Measurements from ENCODE around the gene NAPSA.

NAPSA gene

DNA sequence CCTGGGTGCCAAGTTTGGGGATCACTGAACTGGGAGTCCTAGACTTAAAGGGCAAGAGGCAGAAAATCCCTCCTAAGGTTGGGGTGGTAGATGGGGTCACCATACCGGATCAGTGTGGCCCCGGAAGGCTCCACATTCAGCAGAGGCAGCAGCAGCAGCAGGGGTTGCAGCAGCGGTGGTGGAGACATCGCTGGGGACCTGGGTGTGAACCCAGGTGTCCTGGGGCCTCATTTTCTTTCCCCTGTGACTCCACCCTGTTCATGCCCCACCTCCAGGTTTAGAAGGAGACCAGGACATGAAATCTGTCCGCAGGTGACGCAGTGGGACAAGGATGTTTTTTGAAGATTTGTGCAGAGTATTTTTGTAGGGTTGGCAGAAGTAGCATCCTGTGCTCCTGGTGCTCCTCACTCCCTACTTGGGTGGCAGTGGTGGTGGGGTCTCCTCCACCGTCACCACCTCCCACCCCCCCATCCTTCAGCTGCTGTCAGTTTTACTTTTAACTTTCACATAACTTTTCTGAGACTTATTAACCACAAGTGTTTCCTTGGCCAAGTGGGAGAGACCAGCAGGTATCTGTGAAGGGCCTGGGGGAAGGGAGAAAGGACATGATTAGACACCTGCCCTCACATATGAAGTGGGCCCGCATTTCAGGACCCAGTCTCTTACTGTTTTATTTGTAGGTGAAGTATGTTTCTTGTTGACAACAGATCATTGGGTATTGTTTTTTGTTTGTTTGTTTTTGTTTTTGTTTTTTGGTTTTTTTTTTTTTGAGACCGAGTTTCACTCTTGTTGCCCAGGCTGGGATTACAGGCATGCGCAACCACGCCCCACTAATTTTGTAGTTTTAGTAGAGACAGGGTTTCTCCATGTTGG is at the start of gene NAPSA:
Gene NAPSA (minus strand): TSS at position 206 of the 873 bp plus-strand sequence. CDS start 18 bp downstream, at position 188.
- TF ChIP-seq, protein P1, sequence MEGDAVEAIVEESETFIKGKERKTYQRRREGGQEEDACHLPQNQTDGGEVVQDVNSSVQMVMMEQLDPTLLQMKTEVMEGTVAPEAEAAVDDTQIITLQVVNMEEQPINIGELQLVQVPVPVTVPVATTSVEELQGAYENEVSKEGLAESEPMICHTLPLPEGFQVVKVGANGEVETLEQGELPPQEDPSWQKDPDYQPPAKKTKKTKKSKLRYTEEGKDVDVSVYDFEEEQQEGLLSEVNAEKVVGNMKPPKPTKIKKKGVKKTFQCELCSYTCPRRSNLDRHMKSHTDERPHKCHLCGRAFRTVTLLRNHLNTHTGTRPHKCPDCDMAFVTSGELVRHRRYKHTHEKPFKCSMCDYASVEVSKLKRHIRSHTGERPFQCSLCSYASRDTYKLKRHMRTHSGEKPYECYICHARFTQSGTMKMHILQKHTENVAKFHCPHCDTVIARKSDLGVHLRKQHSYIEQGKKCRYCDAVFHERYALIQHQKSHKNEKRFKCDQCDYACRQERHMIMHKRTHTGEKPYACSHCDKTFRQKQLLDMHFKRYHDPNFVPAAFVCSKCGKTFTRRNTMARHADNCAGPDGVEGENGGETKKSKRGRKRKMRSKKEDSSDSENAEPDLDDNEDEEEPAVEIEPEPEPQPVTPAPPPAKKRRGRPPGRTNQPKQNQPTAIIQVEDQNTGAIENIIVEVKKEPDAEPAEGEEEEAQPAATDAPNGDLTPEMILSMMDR (IDR thresholded peaks at IDR 0.05; ENCODE audit: control extremely low read depth, extremely low read depth, low read depth, missing control alignments) = no peak

DNA sequence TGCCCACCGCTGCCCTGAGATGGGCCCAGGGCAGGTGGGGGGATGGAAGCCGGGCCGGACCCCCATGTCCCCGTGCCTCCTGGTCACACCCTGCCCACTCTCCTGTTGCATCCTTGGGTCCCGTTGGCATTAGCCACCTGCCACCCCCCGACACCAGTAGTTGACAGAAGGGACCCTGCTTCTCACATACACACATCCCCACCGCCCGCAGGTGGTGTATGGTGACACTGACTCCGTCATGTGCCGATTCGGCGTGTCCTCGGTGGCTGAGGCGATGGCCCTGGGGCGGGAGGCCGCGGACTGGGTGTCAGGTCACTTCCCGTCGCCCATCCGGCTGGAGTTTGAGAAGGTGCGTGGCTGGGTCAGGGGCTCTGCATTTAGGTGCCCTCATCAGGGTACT is 48.1 kb upstream of the NAPSA start:
- DNase-seq (ENCODE audit: extremely low spot score) = no peak
- TF ChIP-seq, protein P1 (IDR thresholded peaks at IDR 0.05; ENCODE audit: control extremely low read depth, extremely low read depth, low read depth, missing control alignments) = no peak
- CTCF ChIA-PET = no interaction called here
- POLR2A ChIA-PET = no interaction called here

More for the DNA sequence above, at the start of gene NAPSA:
- POLR2A ChIA-PET = no interaction called here
- CTCF ChIA-PET = interaction anchor here (1.0 to 1.8 kb wide), 5 partner anchors 8 to 95 kb away, joined by 4 to 10 read pairs (median 7); no protein-coding TSS in a partner anchor
- DNase-seq (ENCODE audit: extremely low spot score) = no peak

DNA sequence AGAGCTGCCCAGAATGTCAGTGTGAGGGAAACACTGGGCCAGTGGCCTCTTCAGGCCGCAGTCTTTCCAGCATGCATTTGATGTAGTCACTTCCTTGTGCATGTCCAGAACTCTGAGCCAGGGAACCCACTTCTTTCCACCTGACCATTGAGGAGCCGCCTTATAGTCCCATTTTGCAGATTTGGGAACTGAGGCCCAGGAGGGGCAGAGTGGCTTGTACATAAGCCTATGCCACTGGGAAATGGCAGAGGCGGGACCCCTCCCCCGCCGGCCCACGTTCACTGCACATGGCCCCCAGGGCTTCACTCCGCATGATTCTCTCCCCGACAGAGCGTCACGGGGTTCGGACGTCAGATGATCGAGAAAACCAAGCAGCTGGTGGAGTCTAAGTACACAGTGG is 47.7 kb upstream of the NAPSA start:
- DNase-seq (ENCODE audit: extremely low spot score) = no peak
- ChIA-PET CTCF (no interaction called here), POLR2A (no interaction called here)
- TF ChIP-seq, protein P1 (IDR thresholded peaks at IDR 0.05; ENCODE audit: control extremely low read depth, extremely low read depth, low read depth, missing control alignments) = no peak

DNA sequence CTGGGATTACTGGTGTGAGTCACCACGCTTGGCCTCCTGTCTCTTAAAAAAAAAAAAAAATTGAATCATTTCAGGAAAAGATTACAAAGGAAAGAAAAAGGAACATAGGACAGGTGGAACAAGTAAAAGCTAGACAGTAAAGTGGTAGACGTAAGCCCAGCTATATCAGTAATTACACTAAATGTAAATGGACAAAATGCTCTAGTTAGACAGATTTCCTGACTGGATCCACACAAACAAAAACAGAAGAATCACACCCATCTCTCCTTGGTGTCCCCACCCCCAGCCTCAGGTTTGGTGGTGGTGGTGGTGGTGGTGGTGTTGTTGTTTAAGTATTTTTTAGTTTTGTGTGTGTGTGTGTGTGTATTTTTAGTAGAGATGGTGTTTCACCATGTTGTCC is 47.0 kb upstream of the NAPSA start:
- DNase-seq (ENCODE audit: extremely low spot score) = no peak
- TF ChIP-seq, protein P1 (IDR thresholded peaks at IDR 0.05; ENCODE audit: control extremely low read depth, extremely low read depth, low read depth, missing control alignments) = no peak
- ChIA-PET POLR2A (interaction anchor here (0.6 kb wide), 1 partner anchor 484 kb away, joined by 3 read pairs; no protein-coding TSS in a partner anchor), CTCF (interaction anchor here (0.6 to 1.1 kb wide), 3 partner anchors 28 to 55 kb away, joined by 3 to 4 read pairs (median 4); partner anchors contain the start of gene POLD1)

DNA sequence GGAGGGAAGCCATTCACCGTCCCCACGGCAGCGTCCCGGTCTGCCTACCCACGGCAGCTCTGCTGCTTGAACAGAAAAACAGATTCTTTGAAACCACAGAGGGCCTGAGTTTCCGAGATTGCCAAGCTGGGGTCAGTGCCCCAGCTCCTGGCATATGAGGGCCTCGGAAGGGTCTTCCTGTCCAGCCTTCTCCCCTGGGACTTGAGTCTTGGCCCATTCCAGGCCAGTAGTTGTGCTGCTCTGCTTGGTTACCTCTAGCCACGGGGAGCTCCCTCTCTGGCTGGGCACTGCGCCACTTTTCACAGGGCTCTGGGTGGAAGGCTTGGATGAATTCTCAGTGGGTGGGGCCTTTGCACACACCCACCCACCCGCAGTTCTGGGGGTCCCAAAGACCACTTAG is 44.7 kb upstream of the NAPSA start:
- DNase-seq (ENCODE audit: extremely low spot score) = no peak
- CTCF ChIA-PET = interaction anchor here (0.7 to 1.0 kb wide), 4 partner anchors 41 to 146 kb away, joined by 3 read pairs; no protein-coding TSS in a partner anchor
- POLR2A ChIA-PET = no interaction called here
- TF ChIP-seq, protein P1 (IDR thresholded peaks at IDR 0.05; ENCODE audit: control extremely low read depth, extremely low read depth, low read depth, missing control alignments) = no peak

DNA sequence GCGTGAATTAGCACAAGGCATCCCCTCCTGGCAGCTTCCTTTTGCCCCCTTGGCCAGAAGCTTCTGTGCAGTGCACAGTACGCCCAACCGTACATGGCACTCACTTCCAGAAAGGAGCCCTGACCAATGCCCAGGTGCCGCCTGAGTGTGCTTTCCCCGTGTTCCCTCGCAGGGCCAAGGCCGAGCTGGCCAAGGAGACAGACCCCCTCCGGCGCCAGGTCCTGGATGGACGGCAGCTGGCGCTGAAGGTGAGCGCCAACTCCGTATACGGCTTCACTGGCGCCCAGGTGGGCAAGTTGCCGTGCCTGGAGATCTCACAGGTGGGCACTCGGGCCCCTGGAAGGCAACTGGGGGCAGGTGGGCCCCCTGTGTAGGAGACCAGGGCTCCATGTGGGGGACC is 43.9 kb upstream of the NAPSA start:
- DNase-seq (ENCODE audit: extremely low spot score) = no peak
- TF ChIP-seq, protein P1 (IDR thresholded peaks at IDR 0.05; ENCODE audit: control extremely low read depth, extremely low read depth, low read depth, missing control alignments) = no peak
- POLR2A ChIA-PET = no interaction called here
- CTCF ChIA-PET = interaction anchor here (1.0 kb wide), 2 partner anchors 51 to 52 kb away, joined by 3 read pairs; no protein-coding TSS in a partner anchor
